BLaER1 treated with 17β-estradiol and CSF1 and Interleukin-3, amounts not matched to agents 10 nM and 100 nM (cell line): ENCODE measurements around the gene TXNDC11.
A peak's percentile ranks its signal among the peaks of the same experiment; 100 is the strongest.

Experiments used
- H3K27ac ChIP-seq, 11 experiments: shearing (Covaris generic); formaldehyde crosslinking; 2 replicates each; pipeline ENCODE4 v1.8.1; 2022
- H3K27me3 ChIP-seq, 11 experiments: shearing (Covaris generic); formaldehyde crosslinking; 2 replicates each; pipeline ENCODE4 v1.8.1; 2022
- H3K36me3 ChIP-seq, 11 experiments: shearing (Covaris generic); formaldehyde crosslinking; 2 replicates each; pipeline ENCODE4 v1.8.1; 2022
- H3K4me1 ChIP-seq, 10 experiments: shearing (Covaris generic); formaldehyde crosslinking; 2 replicates each; pipeline ENCODE4 v1.8.1; 2022
- H3K4me2 ChIP-seq, 11 experiments: shearing (Covaris generic); formaldehyde crosslinking; 2 replicates each; pipeline ENCODE4 v1.8.1; 2022
- H3K4me3 ChIP-seq, 10 experiments: shearing (Covaris generic); formaldehyde crosslinking; 2 replicates each; pipeline ENCODE4 v1.8.1; 2022
- H3K9ac ChIP-seq, 11 experiments: shearing (Covaris generic); formaldehyde crosslinking; 2 replicates each; pipeline ENCODE4 v1.8.1; 2022
- H3K9me3 ChIP-seq, 11 experiments: shearing (Covaris generic); formaldehyde crosslinking; replicated peaks in 1 of 11; 2 replicates each; pipeline ENCODE4 v1.8.1; 2022
- H4K20me1 ChIP-seq, 11 experiments: shearing (Covaris generic); formaldehyde crosslinking; 2 replicates each; pipeline ENCODE4 v1.8.1; 2022
- Cebpa-rat ChIP-seq, 11 experiments: shearing (Covaris generic); IDR thresholded peaks; 2 replicates each; pipeline ENCODE4 v1.8.1; 2022

The TXNDC11 gene

GRCh38 chr16:11781773-11782172 is 39.1 kb upstream of the TXNDC11 start:
- peak overlapping the region in 6 of 11 experiments; percentile 13 to 58 (median 35); a peak in 9 of 22 replicates for H3K9ac ChIP-seq
- H3K9me3 ChIP-seq: no peaks in the 10 kb centered on the region
- H3K36me3 ChIP-seq: peaks cover 41 to 60% (median 46%) of the 10 kb centered on the region in 11 experiments
- H3K4me3 ChIP-seq: no peak overlapping the region
- no peaks in the 10 kb centered on the region for H3K27me3 ChIP-seq
- H3K4me2 ChIP-seq: peak overlapping the region; percentile 54 to 91 (median 68)
- peaks cover 37 to 60% (median 44%) of the 10 kb centered on the region in 10 experiments for H3K4me1 ChIP-seq
- TF ChIP-seq Cebpa-rat (IDR thresholded peaks at IDR 0.05): no peak
- peaks cover 44 to 90% (median 66%) of the 10 kb centered on the region in 11 experiments for H4K20me1 ChIP-seq
- peak overlapping the region in 8 of 11 experiments; percentile 7 to 54 (median 44); a peak in 12 of 22 replicates for H3K27ac ChIP-seq

- no peak for TF ChIP-seq Cebpa-rat (IDR thresholded peaks at IDR 0.05)
- Histone ChIP-seq H3K36me3 (peaks cover 48 to 65% (median 53%) of the 10 kb centered on the region in 11 experiments), H3K4me2 (peak overlapping the region in 3 of 11 experiments; percentile 53 to 78 (median 60); a peak in 6 of 22 replicates), H4K20me1 (peaks cover 42 to 89% (median 60%) of the 10 kb centered on the region in 11 experiments), H3K27ac (0 out of 22 replicates have a peak overlapping the region, but pooled peaks of 1 of the 11 experiments have one; percentile 6), H3K4me1 (peaks cover 37 to 57% (median 44%) of the 10 kb centered on the region in 10 experiments), H3K4me3 (no peak overlapping the region), H3K27me3 (no peaks in the 10 kb centered on the region), H3K9ac (peak overlapping the region in 1 of 11 experiments; percentile 3; a peak in 1 of 22 replicates), H3K9me3 (no peaks in the 10 kb centered on the region)
These were observed 38.5 kb upstream of the TXNDC11 start for GRCh38 chr16:11780991-11781680.

GRCh38 chr16:11779074-11779473 is 36.4 kb upstream of the TXNDC11 start:
- no peak for TF ChIP-seq Cebpa-rat (IDR thresholded peaks at IDR 0.05)

GRCh38 chr16:11774065-11774626 is 31.5 kb upstream of the TXNDC11 start:
- Histone ChIP-seq H3K9me3 (no peaks in the 10 kb centered on the region), H3K4me3 (no peak overlapping the region), H3K27ac (no peak overlapping the region), H3K36me3 (peaks cover 95 to 100% (median 100%) of the 10 kb centered on the region in 11 experiments), H3K9ac (0 out of 22 replicates have a peak overlapping the region, but pooled peaks of 1 of the 11 experiments have one; percentile 41), H3K4me1 (peaks cover 3 to 21% (median 4%) of the 10 kb centered on the region in 10 experiments; a peak in 19 of 20 replicates), H3K4me2 (no peak overlapping the region), H3K27me3 (no peaks in the 10 kb centered on the region), H4K20me1 (peaks cover 0 to 81% (median 13%) of the 10 kb centered on the region in 11 experiments; a peak in 10 of 22 replicates)
- TF ChIP-seq Cebpa-rat (IDR thresholded peaks at IDR 0.05): no peak

More at GRCh38 chr16:11779074-11779473, 36.4 kb upstream of the TXNDC11 start:
- no peak overlapping the region for H3K9ac ChIP-seq
- no peaks in the 10 kb centered on the region for H3K9me3 ChIP-seq
- no peak overlapping the region for H3K4me3 ChIP-seq
- peaks cover 27 to 86% (median 39%) of the 10 kb centered on the region in 11 experiments; a peak in 21 of 22 replicates for H4K20me1 ChIP-seq
- no peaks in the 10 kb centered on the region for H3K27me3 ChIP-seq
- no peak overlapping the region for H3K27ac ChIP-seq
- no peak overlapping the region for H3K4me2 ChIP-seq
- H3K4me1 ChIP-seq: peaks cover 25 to 45% (median 31%) of the 10 kb centered on the region in 10 experiments
- H3K36me3 ChIP-seq: peaks cover 68 to 81% (median 73%) of the 10 kb centered on the region in 11 experiments

- Histone ChIP-seq H3K4me2 (peak overlapping the region in 9 of 11 experiments; percentile 3 to 63 (median 19); a peak in 12 of 22 replicates), H3K27ac (peak overlapping the region in 5 of 11 experiments; percentile 10 to 47 (median 40); a peak in 6 of 22 replicates), H3K36me3 (peaks cover 89 to 100% (median 96%) of the 10 kb centered on the region in 11 experiments)
These were observed 26.2 kb upstream of the TXNDC11 start for GRCh38 chr16:11768849-11769248.

GRCh38 chr16:11762431-11762830 is 19.8 kb upstream of the TXNDC11 start:
- Histone ChIP-seq H3K9me3 (no peaks in the 10 kb centered on the region), H4K20me1 (peaks cover 0 to 28% (median 0%) of the 10 kb centered on the region in 11 experiments; a peak in 5 of 22 replicates), H3K4me3 (no peak overlapping the region), H3K36me3 (peaks cover 93 to 99% (median 97%) of the 10 kb centered on the region in 11 experiments), H3K4me2 (no peak overlapping the region), H3K9ac (no peak overlapping the region), H3K27ac (no peak overlapping the region), H3K4me1 (peaks cover 0 to 16% (median 10%) of the 10 kb centered on the region in 10 experiments; a peak in 11 of 20 replicates), H3K27me3 (no peaks in the 10 kb centered on the region)
- TF ChIP-seq Cebpa-rat (IDR thresholded peaks at IDR 0.05): peak in 7 of 11 experiments; percentile 41 to 88 (median 76); a peak in 12 of 22 replicates

More at GRCh38 chr16:11768849-11769248, 26.2 kb upstream of the TXNDC11 start:
- peak overlapping the region in 2 of 11 experiments; percentile 3 to 33; a peak in 3 of 22 replicates for H3K9ac ChIP-seq
- H3K9me3 ChIP-seq: no peaks in the 10 kb centered on the region
- H3K4me3 ChIP-seq: no peak overlapping the region
- peaks cover 7 to 22% (median 10%) of the 10 kb centered on the region in 10 experiments; a peak in 19 of 20 replicates for H3K4me1 ChIP-seq
- H4K20me1 ChIP-seq: peaks cover 0 to 63% (median 13%) of the 10 kb centered on the region in 11 experiments; a peak in 10 of 22 replicates
- H3K27me3 ChIP-seq: no peaks in the 10 kb centered on the region
- no peak for TF ChIP-seq Cebpa-rat (IDR thresholded peaks at IDR 0.05)

GRCh38 chr16:11759997-11760396 is 17.3 kb upstream of the TXNDC11 start:
- Histone ChIP-seq H3K27me3 (no peaks in the 10 kb centered on the region), H3K4me3 (no peak overlapping the region), H3K4me1 (peaks cover 0 to 16% (median 10%) of the 10 kb centered on the region in 10 experiments; a peak in 11 of 20 replicates), H3K27ac (no peak overlapping the region), H3K9me3 (no peaks in the 10 kb centered on the region), H3K36me3 (peaks cover 93 to 99% (median 96%) of the 10 kb centered on the region in 11 experiments), H4K20me1 (peaks cover 0 to 20% (median 0%) of the 10 kb centered on the region in 11 experiments; a peak in 6 of 22 replicates), H3K9ac (no peak overlapping the region), H3K4me2 (no peak overlapping the region)
- TF ChIP-seq Cebpa-rat (IDR thresholded peaks at IDR 0.05): no peak

GRCh38 chr16:11759163-11759834 is 16.6 kb upstream of the TXNDC11 start:
- peaks cover 0 to 20% (median 0%) of the 10 kb centered on the region in 11 experiments; a peak in 6 of 22 replicates for H4K20me1 ChIP-seq
- no peaks in the 10 kb centered on the region for H3K9me3 ChIP-seq
- TF ChIP-seq Cebpa-rat (IDR thresholded peaks at IDR 0.05): no peak
- no peaks in the 10 kb centered on the region for H3K27me3 ChIP-seq
- peaks cover 0 to 16% (median 10%) of the 10 kb centered on the region in 10 experiments; a peak in 11 of 20 replicates for H3K4me1 ChIP-seq
- no peak overlapping the region for H3K4me3 ChIP-seq
- no peak overlapping the region for H3K9ac ChIP-seq
- H3K36me3 ChIP-seq: peaks cover 92 to 99% (median 96%) of the 10 kb centered on the region in 11 experiments
- no peak overlapping the region for H3K27ac ChIP-seq
- no peak overlapping the region; a peak in 1 of 22 replicates for H3K4me2 ChIP-seq
